Endothelial cell of umbilical vein (primary cell): Measurements from ENCODE around the gene FZR1. TPM values are rescaled to one million over a fixed set of nuclear protein-coding genes. Genes with fewer than 3 reads are reported as not detected.

Experiments used
- BruUV-seq: library from RNA; stranded (reverse); fragments of 400-500 nt; replicated peaks from 2 replicates; lab custom pipeline; 2021; lab: Mats Ljungman, UMichigan
- CTCF ChIA-PET: fragments of 300-600, 350-600 bp; sonication (Branson Sonifier 250); formaldehyde crosslinking; loops from one replicate; lab custom pipeline; 2021; ENCODE audit warnings: antibody characterized with exemption, inconsistent platforms; lab: Charles Lee
- POLR2A ChIA-PET: fragments of 300-600, 350-600 bp; sonication (Branson Sonifier 250); formaldehyde crosslinking; loops from one replicate; lab custom pipeline; 2021; ENCODE audit warnings: antibody characterized with exemption, inconsistent platforms; lab: Charles Lee
- DNase-seq: peaks from one replicate; pipeline ENCODE4 v3.0.0-alpha.2; 2011; ENCODE audit warnings: low read depth, low spot score
- FAIRE-seq: peaks from 2 replicates; lab custom pipeline; 2011; peaks lifted over from hg19 to GRCh38; lab: Jason Lieb, UNC
- H2AFZ ChIP-seq: 2 replicates; pipeline ENCODE4 v1.6.0; 2012; ENCODE audit warnings: low read depth, low read length, control low read depth, inconsistent platforms
- H3K27ac ChIP-seq: 2 replicates; pipeline ENCODE4 v1.5.1; 2011; ENCODE audit warnings: low read depth, mild to moderate bottlenecking, control low read depth, low read length, moderate library complexity; ENCODE audit not compliant: insufficient read depth
- H3K27me3 ChIP-seq, 2 experiments: 2 replicates each; pipeline versions ENCODE4 v1.6.0 to v1.6.1; 2011; ENCODE audit warnings: low read length in 2 of 2, mixed read lengths in 1 of 2; ENCODE audit not compliant: control insufficient read depth in 2 of 2, insufficient read depth in 2 of 2
- H3K36me3 ChIP-seq, 2 experiments: 2 replicates in 1 of 2; 3 replicates in 1 of 2; pipeline ENCODE4 v1.5.1; 2011; ENCODE audit warnings: low read length in 2 of 2, mild to moderate bottlenecking in 1 of 2, moderate library complexity in 1 of 2; ENCODE audit not compliant: control insufficient read depth in 2 of 2, insufficient read depth in 2 of 2; ENCODE audit errors: extremely low read depth in 1 of 2
- H3K4me1 ChIP-seq: 3 replicates; pipeline ENCODE4 v1.5.1; 2011; ENCODE audit warnings: mild to moderate bottlenecking, low read length; ENCODE audit not compliant: control insufficient read depth, insufficient read depth; ENCODE audit errors: extremely low read depth
- H3K4me2 ChIP-seq: 2 replicates; pipeline ENCODE4 v1.6.1; 2011; ENCODE audit warnings: low read length, control low read depth, mixed read lengths; ENCODE audit not compliant: insufficient read depth
- H3K4me3 ChIP-seq, 3 experiments: fragments of 200-600 bp in 1 of 3; sonication (generic), shearing (Covaris generic) in 1 of 3; replicated peaks in 1 of 3; 2 replicates each; pipeline ENCODE4 v1.5.1; 2011 to 2016; ENCODE audit warnings: control low read depth in 3 of 3, low read length in 3 of 3, mild to moderate bottlenecking in 2 of 3, inconsistent platforms in 1 of 3, low read depth in 1 of 3, moderate library complexity in 1 of 3; ENCODE audit not compliant: insufficient read depth in 1 of 3
- H3K79me2 ChIP-seq: 2 replicates; pipeline ENCODE4 v1.6.0; 2012; ENCODE audit warnings: low read length, inconsistent platforms; ENCODE audit not compliant: control insufficient read depth, insufficient read depth
- H3K9ac ChIP-seq: replicated peaks from 2 replicates; pipeline ENCODE3; 2011; ENCODE audit warnings: low read length, control low read depth; ENCODE audit not compliant: insufficient read depth; ENCODE audit errors: extremely low read depth
- H3K9me1 ChIP-seq: replicated peaks from 3 replicates; pipeline ENCODE4 v1.6.0; 2011; ENCODE audit warnings: mild to moderate bottlenecking, low read length; ENCODE audit not compliant: control insufficient read depth, insufficient read depth; ENCODE audit errors: extremely low read depth
- H3K9me3 ChIP-seq: replicated peaks from 2 replicates; pipeline ENCODE4 v1.5.1; 2012; ENCODE audit warnings: low read length, inconsistent platforms; ENCODE audit not compliant: control insufficient read depth, insufficient read depth
- H4K20me1 ChIP-seq: replicated peaks from 2 replicates; pipeline ENCODE3; 2011; ENCODE audit warnings: mild to moderate bottlenecking, low read length; ENCODE audit not compliant: control insufficient read depth, insufficient read depth; ENCODE audit errors: extremely low read depth
- CTCF ChIP-seq, 2 donors: IDR thresholded peaks; 1 replicate in 1 of 2; 2 replicates in 1 of 2; pipeline ENCODE4 v1.5.1; 2011; ENCODE audit warnings: low read length in 2 of 2, mild to moderate bottlenecking in 2 of 2, moderate library complexity in 2 of 2, control low read depth in 1 of 2, inconsistent platforms in 1 of 2, low read depth in 1 of 2; ENCODE audit not compliant: insufficient read depth in 1 of 2; ENCODE audit errors: extremely low read depth in 1 of 2
- EZH2 ChIP-seq: IDR thresholded peaks from 2 replicates; pipeline ENCODE4 v1.6.1; 2012; ENCODE audit warnings: borderline replicate concordance, low read depth, mild to moderate bottlenecking, moderate library complexity, low read length, inconsistent platforms; ENCODE audit not compliant: severe bottlenecking
- FOS ChIP-seq: IDR thresholded peaks from 2 replicates; pipeline ENCODE4 v1.6.1; 2011; ENCODE audit warnings: mild to moderate bottlenecking, low read length, moderate library complexity, borderline replicate concordance; ENCODE audit not compliant: insufficient read depth
- GATA2 ChIP-seq: IDR thresholded peaks from 2 replicates; pipeline ENCODE4 v1.7.0; 2011; ENCODE audit warnings: low read depth, mild to moderate bottlenecking, moderate library complexity, mixed read lengths, low read length; ENCODE audit not compliant: insufficient read length, insufficient read depth
- JUN ChIP-seq: IDR thresholded peaks from 2 replicates; pipeline ENCODE4 v1.6.1; 2011; ENCODE audit warnings: borderline replicate concordance, low read depth; ENCODE audit not compliant: insufficient read length, insufficient read depth
- MAX ChIP-seq: IDR thresholded peaks from 2 replicates; pipeline ENCODE4 v1.6.1; 2011; ENCODE audit not compliant: insufficient read depth, insufficient read length
- MYC ChIP-seq: IDR thresholded peaks from one replicate; pipeline ENCODE4 v1.6.1; 2011; ENCODE audit warnings: mild to moderate bottlenecking, low read depth, low read length
- POLR2A ChIP-seq: IDR thresholded peaks from 2 replicates; pipeline ENCODE4 v1.6.1; 2012; ENCODE audit warnings: low read depth, mild to moderate bottlenecking, control low read depth, low read length
- POLR2AphosphoS5 ChIP-seq: IDR thresholded peaks from 2 replicates; pipeline ENCODE4 v1.6.1; 2012; ENCODE audit warnings: low read depth, mild to moderate bottlenecking, control low read depth, low read length, moderate library complexity; ENCODE audit not compliant: insufficient read depth
- dilution Hi-C: fragments of 300-500 bp; cut with MboI; formaldehyde crosslinking; loops from one replicate; pipeline ENCODE4 v1.15.0; 2019; ENCODE audit warnings: low sequenced_read_pairs; ENCODE audit not compliant: extremely low pct_ligation_motif_present
- intact Hi-C: fragments of 100-400 bp; cut with micrococcal nuclease; formaldehyde crosslinking; loops from one replicate; pipeline ENCODE4 v1.10.0; 2022
- polyA plus RNA-seq, 4 experiments: library from polyadenylated mRNA; depleted of rRNA in 3 of 4; stranded (reverse) in 3 of 4; unstranded in 1 of 4; fragments of >200 nt; gene quantifications; 2 replicates each; pipeline versions ENCODE4 v1.2.1 to v1.2.3, GENCODE V29; 2011 to 2012; ENCODE audit warnings: missing spikeins in 1 of 4
- total RNA-seq: library from RNA; stranded (reverse); gene quantifications from 2 replicates; pipeline ENCODE4 v1.2.3, GENCODE V29; 2021

FZR1 gene
- total and polyA plus RNA-seq, 2 donors (not counting 3 experiments of a cell fraction or from before 2014, with no cell fraction given) = 35.9 to 60.4 TPM

- Histone ChIP-seq H3K9me3 (no peaks in the 10 kb centered on the region), H3K27ac (no peak overlapping the region), H3K9ac (no peak overlapping the region), H2AFZ (no peak overlapping the region), H3K9me1 (no peaks in the 10 kb centered on the region), H3K27me3 (no peaks in the 10 kb centered on the region), H3K36me3 (peaks cover 9 to 56% of the 10 kb centered on the region in 2 experiments), H3K4me3 (no peak overlapping the region), H4K20me1 (no peaks in the 10 kb centered on the region), H3K4me1 (no peaks in the 10 kb centered on the region), H3K4me2 (no peak overlapping the region), H3K79me2 (no peaks in the 10 kb centered on the region)
- BruUV-seq = no TSS peak
- intact Hi-C loops (no loop called here), dilution Hi-C loops (no loop called here)
- FAIRE-seq (no peak), DNase-seq (no peak)
- ChIA-PET CTCF (interaction anchor here (1.2 kb wide), 1 partner anchor 13 kb away, joined by 4 read pairs; no protein-coding TSS in a partner anchor), POLR2A (no interaction called here)
- TF ChIP-seq MAX (no peak), MYC (no peak), EZH2 (no peak), JUN (no peak), POLR2A (no peak), CTCF (IDR thresholded peaks at IDR 0.05; ENCODE audit: extremely low read depth in 1 of 2, insufficient read depth in 1 of 2, low read depth in 1 of 2, low read length in 2 of 2) (no peak), FOS (no peak), POLR2AphosphoS5 (no peak), GATA2 (no peak)
Measured at GRCh38 chr19:3531716-3532115, 25.6 kb downstream of the FZR1 start.
